Spleen (tissue), 11 donors: ENCODE data around the gene USP7. TPM values are rescaled to one million over a fixed set of nuclear protein-coding genes. Genes with fewer than 3 reads are reported as not detected.

Experiments used
- DNase-seq: peaks from one replicate; pipeline ENCODE4 v3.0.0-alpha.2; 2020
- H3K27ac ChIP-seq, 8 donors: fragments of 200-600 bp; sonication (generic) in 7 of 8; 1 replicate in 4 of 8; 2 replicates in 4 of 8; pipeline versions ENCODE4 v1.5.0 to v1.8.0; 2016 to 2021; ENCODE audit warnings: inconsistent platforms in 4 of 8, mild to moderate bottlenecking in 4 of 8, moderate library complexity in 1 of 8
- H3K27me3 ChIP-seq, 7 donors: fragments of 200-600 bp; sonication (generic) in 6 of 7; replicated peaks in 1 of 7; 1 replicate in 4 of 7; 2 replicates in 3 of 7; pipeline versions ENCODE4 v1.5.0 to v1.8.0; 2016 to 2021; ENCODE audit warnings: inconsistent platforms in 3 of 7, mild to moderate bottlenecking in 1 of 7
- H3K36me3 ChIP-seq, 6 donors: fragments of 200-600 bp; sonication (generic) in 5 of 6; 1 replicate in 4 of 6; 2 replicates in 2 of 6; pipeline versions ENCODE4 v1.5.0 to v1.8.0; 2016 to 2021; ENCODE audit warnings: inconsistent platforms in 2 of 6
- H3K4me1 ChIP-seq, 6 donors: fragments of 200-600 bp; sonication (generic) in 5 of 6; 1 replicate in 3 of 6; 2 replicates in 3 of 6; pipeline versions ENCODE4 v1.5.0 to v1.8.0; 2016 to 2021; ENCODE audit warnings: inconsistent platforms in 3 of 6
- H3K4me3 ChIP-seq, 8 donors: fragments of 200-600 bp; sonication (generic) in 7 of 8; 1 replicate in 4 of 8; 2 replicates in 4 of 8; pipeline versions ENCODE4 v1.5.0 to v1.8.0; 2016 to 2021; ENCODE audit warnings: inconsistent platforms in 4 of 8, mild to moderate bottlenecking in 4 of 8, moderate library complexity in 2 of 8
- H3K9me3 ChIP-seq, 8 donors: fragments of 200-600 bp; sonication (generic) in 7 of 8; 1 replicate in 4 of 8; 2 replicates in 4 of 8; pipeline versions ENCODE4 v1.5.0 to v1.8.0; 2016 to 2021; ENCODE audit warnings: inconsistent platforms in 4 of 8
- POLR2A ChIP-seq, 3 donors: fragments of 450-650 bp; IDR thresholded peaks; one replicate each; pipeline ENCODE4 v1.5.1; 2017; ENCODE audit warnings: antibody characterized with exemption in 3 of 3, mild to moderate bottlenecking in 1 of 3
- POLR2AphosphoS5 ChIP-seq, 3 donors: sonication (generic); formaldehyde crosslinking; IDR thresholded peaks; one replicate each; pipeline ENCODE4 v1.5.1; 2017; ENCODE audit warnings: antibody characterized with exemption in 3 of 3
- WGBS, 5 donors: extraction: QIAGEN DNeasy Blood & Tissue Kit in 3 of 5; methylation state at CpG; one replicate each; pipeline versions ENCODE4 v1.1.5 to v1.1.7; 2013 to 2018; 5-methylcytosine and 5-hydroxymethylcytosine counted together
- intact Hi-C: fragments of 100-400 bp; cut with DNase I; formaldehyde crosslinking; loops from one replicate; pipeline ENCODE4 v1.15.0; 2023; ENCODE audit warnings: low total_unique reads
- polyA plus RNA-seq, 3 donors: library from polyadenylated mRNA; stranded (reverse); fragments of 200-250 nt; gene quantifications; one replicate each; pipeline ENCODE4 v1.2.1, GENCODE V29; 2013
- total RNA-seq, 7 donors: library from RNA; depleted of rRNA in 3 of 7; stranded (reverse); fragments of >200 nt in 3 of 7; fragmentation: NEBNext Ultra II Directional in 4 of 7; extraction: Animal tissue kit (Norgen Biotek cat#: 25700) in 4 of 7; gene quantifications; one replicate each; pipeline versions ENCODE4 v1.1.0 to v1.2.1, GENCODE V29; 2016 to 2021
- TF ChIP-seq, protein P1 (sequence below), 11 experiments: fragments of 200-600 bp in 7 of 11; fragments of 450-650 bp in 4 of 11; sonication (generic) in 4 of 11; IDR thresholded peaks in 8 of 11; conservative IDR thresholded peaks in 3 of 11; 1 replicate in 7 of 11; 2 replicates in 4 of 11; pipeline versions ENCODE4 v1.4.0 to v1.8.0; 2016 to 2021; ENCODE audit warnings: antibody characterized with exemption in 11 of 11, inconsistent platforms in 4 of 11, mild to moderate bottlenecking in 1 of 11
- donor health status: healthy with polysubstance abuse.
- donor health status: DM: no; HTN: no; CAD: no; lungs with moderate emphysema.
- donor health status: DM: no; HTN: no; CAD: no.
- donor health status: Bipolar disorder and iron deficiency.
- donor health status: healthy.
- donor health status: DM: no; HTN: no; CAD: no.
- donor health status: DM: yes; HTN: yes; CAD: no.

Gene USP7
- total and polyA plus RNA-seq, 10 donors = 26.1 to 145 (median 126) TPM

DNA sequence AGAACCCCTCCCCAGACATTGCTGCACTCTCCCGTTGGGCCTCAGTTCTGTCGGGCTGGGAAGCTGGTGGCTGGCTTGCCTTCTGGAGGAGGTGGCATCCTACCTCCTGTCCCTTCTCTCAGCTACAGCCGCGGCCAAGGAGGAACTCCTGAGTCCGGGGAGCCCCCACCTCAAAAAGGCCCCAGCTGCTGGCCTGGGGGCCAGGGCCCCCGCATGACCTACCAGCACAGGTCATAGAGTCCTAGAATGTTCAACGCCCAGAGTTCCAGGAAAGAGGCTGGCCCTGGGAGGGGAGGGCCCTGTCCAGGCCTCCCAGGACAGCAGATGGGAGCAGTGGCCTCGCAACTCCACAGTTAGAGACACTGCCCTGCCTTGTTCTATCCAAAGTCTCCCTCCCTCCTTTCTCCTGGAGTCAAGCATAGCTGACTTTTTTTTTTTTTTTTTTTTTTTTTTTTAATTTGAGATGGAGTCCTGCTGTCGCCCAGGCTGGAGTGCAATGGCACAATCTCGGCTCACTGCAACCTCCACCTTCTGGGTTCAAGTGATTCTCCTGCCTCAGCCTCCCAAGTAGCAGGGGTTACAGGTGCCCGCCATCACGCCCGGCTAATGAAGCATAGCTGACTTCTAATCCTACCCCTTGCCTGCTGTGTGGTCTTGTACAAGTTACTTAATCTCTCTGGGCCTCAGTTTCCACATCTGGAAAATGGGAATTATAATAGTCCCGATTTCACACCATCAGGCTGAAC lies 102.0 kb downstream of the USP7 start:
- peaks cover 19 to 94% (median 61%) of the 10 kb centered on the region in 6 donors for H3K4me1 ChIP-seq
- H3K4me3 ChIP-seq = no peak overlapping the region
- intact Hi-C loops = no loop called here

DNA sequence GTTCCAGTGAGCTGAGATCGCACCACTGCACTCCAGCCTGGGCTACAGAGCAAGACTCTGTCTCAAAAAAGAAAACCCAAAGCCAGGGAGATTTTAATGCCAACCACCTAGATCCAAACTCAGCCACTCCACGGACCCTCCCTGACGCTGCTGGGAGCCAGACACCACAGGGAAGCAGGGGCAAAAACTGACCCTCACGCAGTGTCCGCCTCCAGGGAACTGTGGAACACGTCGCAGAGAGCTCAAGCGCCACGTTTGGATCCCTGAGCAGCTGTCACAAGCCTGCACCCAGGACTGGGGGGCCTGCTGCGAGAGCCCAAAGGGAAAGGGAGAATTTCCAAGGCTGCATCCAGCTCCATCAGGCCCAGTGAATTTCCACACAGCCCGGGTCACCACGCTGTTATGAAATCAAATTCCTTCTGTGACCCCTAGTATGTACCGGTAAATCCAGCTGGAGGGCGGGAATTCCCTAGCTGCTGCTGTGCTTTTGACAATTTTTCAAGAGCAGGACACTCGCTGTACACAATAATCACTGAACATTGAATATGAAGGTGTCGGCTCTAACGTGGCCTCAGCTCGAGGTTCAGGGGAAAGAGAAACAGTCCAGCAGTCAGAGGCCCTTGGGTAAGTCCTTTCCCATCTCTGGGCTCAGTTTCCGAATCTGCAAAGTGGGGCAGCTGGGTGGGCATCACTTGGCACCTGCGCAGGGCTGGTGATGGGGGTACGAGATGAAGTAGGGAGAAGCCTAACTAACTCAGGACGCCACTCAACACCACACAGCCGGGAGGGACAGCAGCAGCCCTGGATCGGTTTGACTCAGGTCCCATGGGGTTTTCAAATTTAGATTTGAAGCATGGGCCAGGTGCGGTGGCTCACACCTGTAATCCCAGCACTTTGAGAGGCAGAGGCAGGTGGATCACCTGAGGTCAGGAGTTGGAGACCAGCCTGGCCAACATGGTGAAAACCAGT lies 103.5 kb downstream of the USP7 start:
- H3K4me1 ChIP-seq = peaks cover 19 to 85% (median 49%) of the 10 kb centered on the region in 6 donors
- H3K9me3 ChIP-seq = no peaks in the 10 kb centered on the region
- H3K4me3 ChIP-seq = no peak overlapping the region
- intact Hi-C loops = no loop called here
- peaks cover 0 to 48% (median 28%) of the 10 kb centered on the region in 6 donors for H3K36me3 ChIP-seq
- WGBS, 5 donors = 70 to 78% (median 72%) methylated on average over 25 of the region's 25 CpGs
- no peaks in the 10 kb centered on the region for H3K27me3 ChIP-seq
- H3K27ac ChIP-seq = peak overlapping the region in 6 of 8 donors; percentile 7 to 94 (median 38)
- peak; percentile 66 for DNase-seq
- TF ChIP-seq POLR2A (IDR thresholded peaks at IDR 0.05) (no peak), POLR2AphosphoS5 (IDR thresholded peaks at IDR 0.05) (peak in 2 of 3 donors; percentile 21 to 43)
- TF ChIP-seq, protein P1, sequence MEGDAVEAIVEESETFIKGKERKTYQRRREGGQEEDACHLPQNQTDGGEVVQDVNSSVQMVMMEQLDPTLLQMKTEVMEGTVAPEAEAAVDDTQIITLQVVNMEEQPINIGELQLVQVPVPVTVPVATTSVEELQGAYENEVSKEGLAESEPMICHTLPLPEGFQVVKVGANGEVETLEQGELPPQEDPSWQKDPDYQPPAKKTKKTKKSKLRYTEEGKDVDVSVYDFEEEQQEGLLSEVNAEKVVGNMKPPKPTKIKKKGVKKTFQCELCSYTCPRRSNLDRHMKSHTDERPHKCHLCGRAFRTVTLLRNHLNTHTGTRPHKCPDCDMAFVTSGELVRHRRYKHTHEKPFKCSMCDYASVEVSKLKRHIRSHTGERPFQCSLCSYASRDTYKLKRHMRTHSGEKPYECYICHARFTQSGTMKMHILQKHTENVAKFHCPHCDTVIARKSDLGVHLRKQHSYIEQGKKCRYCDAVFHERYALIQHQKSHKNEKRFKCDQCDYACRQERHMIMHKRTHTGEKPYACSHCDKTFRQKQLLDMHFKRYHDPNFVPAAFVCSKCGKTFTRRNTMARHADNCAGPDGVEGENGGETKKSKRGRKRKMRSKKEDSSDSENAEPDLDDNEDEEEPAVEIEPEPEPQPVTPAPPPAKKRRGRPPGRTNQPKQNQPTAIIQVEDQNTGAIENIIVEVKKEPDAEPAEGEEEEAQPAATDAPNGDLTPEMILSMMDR (IDR thresholded peaks at IDR 0.05 in 8 of 11, conservative IDR thresholded peaks at IDR 0.05 in 3 of 11) = no peak

More for the DNA sequence above, 102.0 kb downstream of the USP7 start:
- H3K36me3 ChIP-seq = peaks cover 0 to 33% (median 16%) of the 10 kb centered on the region in 6 donors
- no peaks in the 10 kb centered on the region for H3K9me3 ChIP-seq
- DNase-seq = no peak
- 79 to 91% (median 81%) methylated on average over 13 to 14 of the region's 14 CpGs for WGBS, 5 donors
- no peaks in the 10 kb centered on the region for H3K27me3 ChIP-seq
- TF ChIP-seq POLR2AphosphoS5 (IDR thresholded peaks at IDR 0.05) (peak in 2 of 3 donors; percentile 51 to 56), POLR2A (IDR thresholded peaks at IDR 0.05) (no peak)
- peak overlapping the region in 4 of 8 donors; percentile 51 to 94 (median 74) for H3K27ac ChIP-seq

DNA sequence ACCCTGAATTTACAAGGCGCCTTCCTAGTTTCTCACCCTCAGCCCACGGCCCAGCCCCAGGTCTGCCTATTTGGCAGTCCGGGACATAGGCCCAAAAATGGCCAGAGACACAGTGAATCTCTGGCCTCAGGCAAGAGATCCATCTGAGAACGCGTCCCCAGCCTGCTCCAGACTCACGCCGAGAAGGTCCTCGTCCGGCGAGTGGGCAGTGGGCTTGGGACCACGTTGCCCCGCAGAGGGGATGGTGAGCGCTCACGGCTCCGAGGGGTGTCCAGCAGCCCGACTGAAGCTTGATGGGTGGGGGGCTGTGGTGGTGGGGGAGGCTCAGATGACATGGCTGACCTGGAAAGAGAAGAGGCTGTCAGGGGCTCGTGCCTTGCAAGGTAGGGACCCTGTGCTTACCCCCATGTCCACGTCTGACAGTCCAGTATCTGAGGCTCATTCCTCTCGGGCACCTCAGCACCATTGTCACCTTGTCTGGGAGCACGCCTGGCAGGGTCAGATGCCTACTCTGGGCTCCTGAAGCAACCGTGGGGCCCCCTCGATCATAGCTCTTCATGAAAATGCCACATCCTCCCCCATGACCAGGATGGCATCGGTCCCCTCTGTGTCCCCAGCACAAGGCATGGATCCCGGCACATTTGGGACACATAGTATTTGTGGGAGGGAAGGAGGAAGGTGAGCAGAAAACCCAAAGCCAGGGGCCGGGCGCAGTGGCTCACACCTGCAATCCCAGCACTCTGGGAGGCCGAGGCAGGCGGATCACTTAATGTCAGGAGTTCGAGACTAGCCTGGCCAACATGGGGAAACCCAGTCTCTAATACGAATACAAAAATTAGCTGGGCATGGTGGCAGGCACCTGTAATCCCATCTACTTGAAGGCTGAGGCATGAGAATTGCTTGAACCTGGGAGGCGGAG lies 104.5 kb downstream of the USP7 start:
- H3K4me1 ChIP-seq = peaks cover 12 to 76% (median 40%) of the 10 kb centered on the region in 6 donors
- intact Hi-C loops = no loop called here
- H3K9me3 ChIP-seq = no peaks in the 10 kb centered on the region
- H3K27me3 ChIP-seq = no peaks in the 10 kb centered on the region
- peak; percentile 73 for DNase-seq
- TF ChIP-seq POLR2AphosphoS5 (IDR thresholded peaks at IDR 0.05) = peak in 2 of 3 donors; percentile 15 to 55
- TF ChIP-seq POLR2A (IDR thresholded peaks at IDR 0.05) = no peak
- peak overlapping the region in 4 of 8 donors; percentile 7 to 94 (median 28) for H3K27ac ChIP-seq
- 89 to 96% (median 94%) methylated on average over 27 to 31 of the region's 31 CpGs for WGBS, 5 donors
- peaks cover 0 to 57% (median 37%) of the 10 kb centered on the region in 6 donors for H3K36me3 ChIP-seq
- H3K4me3 ChIP-seq = no peak overlapping the region

DNA sequence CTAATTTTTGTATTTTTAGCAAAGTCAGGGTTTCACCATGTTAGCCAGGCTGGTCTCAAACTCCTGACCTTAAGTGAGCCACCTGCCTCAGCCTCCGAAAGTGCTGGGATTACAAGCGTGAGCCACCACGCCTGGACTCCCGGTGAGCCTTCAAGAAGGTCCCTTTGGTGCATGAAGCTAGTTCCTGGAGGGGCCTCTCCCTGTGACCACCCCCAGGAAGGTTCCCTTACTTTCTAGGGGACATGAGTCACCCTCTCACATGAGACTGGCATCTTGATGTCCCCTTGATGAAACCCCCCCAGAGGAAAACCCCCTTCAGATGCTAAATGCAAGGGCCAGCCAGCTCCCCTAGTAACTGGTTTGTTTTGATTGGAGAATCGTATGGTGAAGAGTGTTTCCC lies 107.7 kb downstream of the USP7 start:
- intact Hi-C loops = no loop called here
- 48 to 72% (median 63%) methylated on average over 5 of the region's 5 CpGs for WGBS, 5 donors
- Histone ChIP-seq H3K9me3 (no peaks in the 10 kb centered on the region), H3K36me3 (peaks cover 0 to 90% (median 44%) of the 10 kb centered on the region in 6 donors), H3K27ac (peak overlapping the region in 3 of 8 donors; percentile 20 to 54 (median 35)), H3K27me3 (no peaks in the 10 kb centered on the region), H3K4me3 (no peak overlapping the region), H3K4me1 (peaks cover 3 to 66% (median 19%) of the 10 kb centered on the region in 6 donors)
- TF ChIP-seq POLR2A (IDR thresholded peaks at IDR 0.05) = no peak
- TF ChIP-seq POLR2AphosphoS5 (IDR thresholded peaks at IDR 0.05) = peak in 1 of 3 donors; percentile 0
- TF ChIP-seq, protein P1 (IDR thresholded peaks at IDR 0.05 in 8 of 11, conservative IDR thresholded peaks at IDR 0.05 in 3 of 11) = no peak
- peak; percentile 29 for DNase-seq
